Lower leg skin (tissue), 4 donors: ENCODE measurements around the gene TAF1. TPM values are rescaled to one million over a fixed set of nuclear protein-coding genes. Genes with fewer than 3 reads are reported as not detected.
"Not testable (repeated sequence)": the region's sequence is repeated elsewhere in the genome, so short reads cannot be mapped to it uniquely, and the experiment has no call there.

Experiments used
- DNase-seq, 2 donors: peaks; one replicate each; pipeline ENCODE4 v3.0.0-alpha.2; 2019; ENCODE audit warnings: low spot score in 2 of 2
- H3K4me3 ChIP-seq: fragments of 200-600 bp; sonication (generic); 2 replicates; pipeline ENCODE4 v1.5.1; 2017; ENCODE audit warnings: mild to moderate bottlenecking, low read depth; ENCODE audit not compliant: poor library complexity, severe bottlenecking
- POLR2A ChIP-seq, 2 donors: fragments of 450-650 bp; IDR thresholded peaks; one replicate each; pipeline ENCODE4 v1.6.1; 2016 to 2017; ENCODE audit warnings: antibody characterized with exemption in 2 of 2, mild to moderate bottlenecking in 1 of 2, moderate library complexity in 1 of 2
- WGBS, 2 donors: methylation state at CpG; one replicate each; pipeline ENCODE4 v1.1.5; 2018; 5-methylcytosine and 5-hydroxymethylcytosine counted together
- intact Hi-C: fragments of 100-400 bp; cut with DNase I; formaldehyde crosslinking; loops from one replicate; pipeline ENCODE4 v1.15.0; 2023; ENCODE audit warnings: low total_unique reads
- total RNA-seq, 4 donors: library from RNA; depleted of rRNA; stranded (reverse); fragments of >200 nt; gene quantifications; one replicate each; pipeline ENCODE4 v1.1.0, GENCODE V29; 2016
- TF ChIP-seq, protein P1 (sequence below), 3 donors: fragments of 450-650 bp; IDR thresholded peaks; one replicate each; pipeline ENCODE4 v1.5.1; 2016; ENCODE audit warnings: antibody characterized with exemption in 3 of 3, mild to moderate bottlenecking in 3 of 3, moderate library complexity in 2 of 3

The TAF1 gene
- total RNA-seq, 4 donors from 2014 or later = 34.3 to 44.9 (median 38.2) TPM

GRCh38 chrX:71482228-71482958 is 116.2 kb downstream of the TAF1 start:
- no peak overlapping the region for H3K4me3 ChIP-seq
- intact Hi-C loops = no loop called here
- TF ChIP-seq POLR2A (IDR thresholded peaks at IDR 0.05) = no peak
- TF ChIP-seq, protein P1, sequence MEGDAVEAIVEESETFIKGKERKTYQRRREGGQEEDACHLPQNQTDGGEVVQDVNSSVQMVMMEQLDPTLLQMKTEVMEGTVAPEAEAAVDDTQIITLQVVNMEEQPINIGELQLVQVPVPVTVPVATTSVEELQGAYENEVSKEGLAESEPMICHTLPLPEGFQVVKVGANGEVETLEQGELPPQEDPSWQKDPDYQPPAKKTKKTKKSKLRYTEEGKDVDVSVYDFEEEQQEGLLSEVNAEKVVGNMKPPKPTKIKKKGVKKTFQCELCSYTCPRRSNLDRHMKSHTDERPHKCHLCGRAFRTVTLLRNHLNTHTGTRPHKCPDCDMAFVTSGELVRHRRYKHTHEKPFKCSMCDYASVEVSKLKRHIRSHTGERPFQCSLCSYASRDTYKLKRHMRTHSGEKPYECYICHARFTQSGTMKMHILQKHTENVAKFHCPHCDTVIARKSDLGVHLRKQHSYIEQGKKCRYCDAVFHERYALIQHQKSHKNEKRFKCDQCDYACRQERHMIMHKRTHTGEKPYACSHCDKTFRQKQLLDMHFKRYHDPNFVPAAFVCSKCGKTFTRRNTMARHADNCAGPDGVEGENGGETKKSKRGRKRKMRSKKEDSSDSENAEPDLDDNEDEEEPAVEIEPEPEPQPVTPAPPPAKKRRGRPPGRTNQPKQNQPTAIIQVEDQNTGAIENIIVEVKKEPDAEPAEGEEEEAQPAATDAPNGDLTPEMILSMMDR (IDR thresholded peaks at IDR 0.05) = no peak
- DNase-seq = no peak
- WGBS, 2 donors = 81 to 84% methylated on average over 4 of the region's 4 CpGs

GRCh38 chrX:71487814-71488213 is 121.7 kb downstream of the TAF1 start:
- no peak for DNase-seq
- TF ChIP-seq, protein P1 (IDR thresholded peaks at IDR 0.05) = no peak
- TF ChIP-seq POLR2A (IDR thresholded peaks at IDR 0.05) = no peak
- no peak overlapping the region for H3K4me3 ChIP-seq
- intact Hi-C loops = no loop called here

DNA sequence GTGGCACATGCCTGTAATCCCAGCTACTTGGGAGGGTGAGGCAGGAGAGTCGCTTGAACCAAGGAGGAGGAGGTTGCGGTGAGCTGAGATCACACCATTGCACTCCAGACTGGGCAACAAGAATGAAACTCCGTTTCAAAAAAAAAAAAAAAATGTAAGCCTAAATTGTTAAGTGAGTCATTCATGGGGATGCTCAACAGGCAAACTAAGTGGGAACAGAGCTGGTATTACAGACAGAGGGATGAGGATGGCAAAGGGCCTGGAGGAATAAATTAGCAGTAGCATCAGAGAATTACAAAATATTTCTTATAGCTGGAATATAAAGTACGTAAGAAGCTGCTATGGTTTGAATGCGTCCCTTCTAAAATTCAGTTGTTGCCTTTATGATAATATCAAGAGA is 123.4 kb downstream of the TAF1 start:
- intact Hi-C loops = no loop called here
- WGBS, 2 donors = 72 to 87% methylated on average over 5 of the region's 5 CpGs

GRCh38 chrX:71492231-71493065 is 126.3 kb downstream of the TAF1 start:
- intact Hi-C loops = no loop called here
- DNase-seq = peak; percentile 25 to 93
- peak overlapping the region; percentile 42 for H3K4me3 ChIP-seq
- TF ChIP-seq POLR2A (IDR thresholded peaks at IDR 0.05) = no peak
- TF ChIP-seq, protein P1 (IDR thresholded peaks at IDR 0.05) = no peak
- WGBS, 2 donors = 8 to 47% methylated on average over 20 to 60 of the region's 76 CpGs

More for the DNA sequence above, 123.4 kb downstream of the TAF1 start:
- H3K4me3 ChIP-seq = no peak overlapping the region
- TF ChIP-seq, protein P1 (IDR thresholded peaks at IDR 0.05) = no peak
- TF ChIP-seq POLR2A (IDR thresholded peaks at IDR 0.05) = no peak
- no peak for DNase-seq

GRCh38 chrX:71493111-71493613 is 127.0 kb downstream of the TAF1 start:
- intact Hi-C loops = no loop called here
- 42 to 58% methylated on average over 16 of the region's 16 CpGs for WGBS, 2 donors
- peak in 1 of 2 donors; percentile 38 for DNase-seq

DNA sequence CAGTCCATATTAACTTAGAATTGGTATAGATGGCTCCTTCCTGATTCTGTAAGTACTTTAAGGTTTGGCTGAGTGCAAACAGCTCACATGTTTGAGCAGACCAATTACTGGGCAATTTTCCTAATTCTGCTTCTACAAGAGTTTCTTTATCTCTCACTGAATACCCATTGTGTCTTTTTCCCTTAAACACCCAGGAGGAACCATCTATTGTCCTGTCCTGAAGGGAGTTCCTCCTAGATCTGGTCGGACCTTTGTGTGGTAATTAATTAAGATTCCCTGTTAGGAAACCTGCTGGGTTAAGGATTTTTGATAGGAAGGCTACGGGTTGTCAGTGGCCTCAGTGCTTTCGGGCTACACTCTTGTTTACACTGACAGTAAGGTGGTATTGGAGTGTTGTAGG is 129.8 kb downstream of the TAF1 start:
- intact Hi-C loops, H3K4me3 ChIP-seq, DNase-seq: not testable (repeated sequence)
- WGBS, 2 donors = 72 to 75% methylated on average over 3 of the region's 3 CpGs

More at GRCh38 chrX:71493111-71493613, 127.0 kb downstream of the TAF1 start:
- TF ChIP-seq, protein P1 (IDR thresholded peaks at IDR 0.05) = no peak
- no peak overlapping the region for H3K4me3 ChIP-seq
